ENCODE results near the gene GTF3C1.

DNA sequence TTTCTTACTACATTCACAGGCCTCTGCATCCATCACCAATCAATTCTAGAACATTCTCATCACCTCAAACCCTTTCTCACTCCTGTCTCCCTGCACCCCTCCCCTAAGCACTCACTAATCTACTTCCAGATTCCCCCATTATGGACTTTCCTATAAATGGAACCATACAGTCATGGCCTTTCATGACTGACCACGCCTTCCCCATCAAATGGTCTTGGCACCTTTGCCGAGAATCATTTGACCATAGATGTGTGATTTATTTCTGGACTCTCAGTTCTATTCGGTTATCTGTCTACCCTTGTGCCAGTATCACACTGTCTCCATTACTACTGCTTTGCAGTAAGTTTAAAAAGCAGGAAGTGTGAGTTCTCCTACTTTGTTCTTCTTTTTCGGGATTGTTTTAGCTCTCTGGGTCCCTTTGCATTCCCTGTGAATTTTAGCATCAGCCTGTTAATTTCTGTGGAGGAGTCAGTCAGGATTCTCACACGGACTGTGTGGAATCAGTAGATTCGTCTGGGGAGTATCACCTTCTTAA, 27.5 kb downstream of the GTF3C1 start:
- TF ChIP-seq, protein P1, sequence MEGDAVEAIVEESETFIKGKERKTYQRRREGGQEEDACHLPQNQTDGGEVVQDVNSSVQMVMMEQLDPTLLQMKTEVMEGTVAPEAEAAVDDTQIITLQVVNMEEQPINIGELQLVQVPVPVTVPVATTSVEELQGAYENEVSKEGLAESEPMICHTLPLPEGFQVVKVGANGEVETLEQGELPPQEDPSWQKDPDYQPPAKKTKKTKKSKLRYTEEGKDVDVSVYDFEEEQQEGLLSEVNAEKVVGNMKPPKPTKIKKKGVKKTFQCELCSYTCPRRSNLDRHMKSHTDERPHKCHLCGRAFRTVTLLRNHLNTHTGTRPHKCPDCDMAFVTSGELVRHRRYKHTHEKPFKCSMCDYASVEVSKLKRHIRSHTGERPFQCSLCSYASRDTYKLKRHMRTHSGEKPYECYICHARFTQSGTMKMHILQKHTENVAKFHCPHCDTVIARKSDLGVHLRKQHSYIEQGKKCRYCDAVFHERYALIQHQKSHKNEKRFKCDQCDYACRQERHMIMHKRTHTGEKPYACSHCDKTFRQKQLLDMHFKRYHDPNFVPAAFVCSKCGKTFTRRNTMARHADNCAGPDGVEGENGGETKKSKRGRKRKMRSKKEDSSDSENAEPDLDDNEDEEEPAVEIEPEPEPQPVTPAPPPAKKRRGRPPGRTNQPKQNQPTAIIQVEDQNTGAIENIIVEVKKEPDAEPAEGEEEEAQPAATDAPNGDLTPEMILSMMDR (IDR thresholded peaks at IDR 0.05 in 8 of 11, conservative IDR thresholded peaks at IDR 0.05 in 3 of 11) = no peak
- TF ChIP-seq POLR2A (IDR thresholded peaks at IDR 0.05) = no peak
